HG03439 (cell line): ENCODE results near the gene DRD4.

Experiments used
- ATAC-seq: cut with Tn5 transposase; IDR thresholded peaks from one replicate; pipeline ENCODE4 v1.9.1; 2021; ENCODE audit warnings: mild to moderate bottlenecking, moderate library complexity; ENCODE audit not compliant: unreplicated experiment

DRD4 gene

GRCh38 chr11:636511-637332 is at the start of gene DRD4:
Gene DRD4, plus strand, starts transcription at chr11:637269. Its CDS starts 36 bp downstream, at chr11:637305.
- no peak for ATAC-seq

- ATAC-seq, result no peak
Observed at GRCh38 chr11:587546-587945, 49.5 kb upstream of the DRD4 start.

- ATAC-seq, result no peak
Observed at GRCh38 chr11:587978-588380, 49.1 kb upstream of the DRD4 start.

DNA sequence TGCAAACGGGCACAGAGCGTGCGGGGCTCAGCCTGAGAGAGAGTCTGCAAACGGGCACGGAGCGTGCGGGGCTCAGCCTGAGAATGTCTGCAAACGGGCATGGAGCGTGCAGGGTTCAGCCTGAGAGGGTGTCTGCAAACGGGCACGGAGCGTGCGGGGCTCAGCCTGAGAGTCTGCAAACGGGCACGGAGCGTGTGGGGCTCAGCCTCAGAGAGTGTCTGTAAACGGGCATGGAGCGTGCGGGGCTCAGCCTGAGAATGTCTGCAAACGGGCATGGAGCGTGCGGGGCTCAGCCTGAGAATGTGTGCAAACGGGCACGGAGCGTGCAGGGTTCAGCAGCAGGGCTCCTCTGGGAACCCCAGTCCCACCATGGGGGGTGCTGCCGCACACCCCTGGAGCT is 47.3 kb upstream of the DRD4 start:
- ATAC-seq, result no peak

DNA sequence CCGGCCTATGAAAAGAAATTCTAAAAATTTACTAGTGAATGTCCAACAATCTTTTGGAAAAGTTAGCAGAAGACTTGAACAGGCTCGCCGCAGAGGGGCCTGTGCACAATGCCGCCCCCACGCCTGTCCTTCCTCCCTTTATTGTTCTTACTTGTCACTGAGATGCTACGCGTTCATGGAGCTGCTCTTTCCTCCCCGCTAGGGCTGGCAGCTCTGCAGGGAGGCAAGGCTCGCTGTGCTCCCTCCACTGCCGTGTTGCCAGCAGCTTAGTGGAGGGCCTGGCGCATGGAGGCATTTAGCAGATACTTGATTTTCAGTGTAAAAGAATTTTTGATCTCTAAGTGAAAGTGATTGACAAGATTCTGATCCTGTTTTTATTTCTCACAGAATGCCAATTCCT is 46.1 kb upstream of the DRD4 start:
- no peak for ATAC-seq

- no peak for ATAC-seq
Observed at GRCh38 chr11:592501-592900, 44.6 kb upstream of the DRD4 start.

- no peak for ATAC-seq
Observed at GRCh38 chr11:592918-593317, 44.2 kb upstream of the DRD4 start.

DNA sequence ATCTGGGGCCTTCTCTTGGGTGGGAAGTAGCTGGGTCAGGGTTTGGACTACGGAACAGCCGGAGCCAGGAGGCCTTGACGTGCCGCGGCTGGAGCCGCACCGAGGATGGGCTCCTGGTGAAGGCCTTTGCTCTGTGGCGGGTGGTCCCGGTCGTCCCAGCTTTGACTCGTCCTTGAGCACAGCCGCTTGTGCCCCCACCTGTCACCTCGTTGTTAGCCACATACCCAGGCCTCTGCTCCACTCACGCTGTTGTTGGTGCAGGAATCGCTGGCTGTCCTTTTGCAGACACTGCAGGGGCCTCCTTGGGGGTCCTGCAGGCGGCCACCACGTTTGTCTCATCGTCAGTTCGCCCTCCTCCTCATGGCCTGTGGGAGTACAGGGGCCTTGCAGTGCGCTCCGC is 43.7 kb upstream of the DRD4 start:
- no peak for ATAC-seq

- no peak for ATAC-seq
Observed at GRCh38 chr11:595400-595799, 41.7 kb upstream of the DRD4 start.

GRCh38 chr11:596374-596773 is 40.7 kb upstream of the DRD4 start:
- ATAC-seq, result no peak

- ATAC-seq, result no peak
Observed at GRCh38 chr11:597166-597725, 39.8 kb upstream of the DRD4 start.

GRCh38 chr11:598005-598680 is 38.9 kb upstream of the DRD4 start:
- no peak for ATAC-seq

GRCh38 chr11:601573-602245 is 35.4 kb upstream of the DRD4 start:
- ATAC-seq, result no peak

DNA sequence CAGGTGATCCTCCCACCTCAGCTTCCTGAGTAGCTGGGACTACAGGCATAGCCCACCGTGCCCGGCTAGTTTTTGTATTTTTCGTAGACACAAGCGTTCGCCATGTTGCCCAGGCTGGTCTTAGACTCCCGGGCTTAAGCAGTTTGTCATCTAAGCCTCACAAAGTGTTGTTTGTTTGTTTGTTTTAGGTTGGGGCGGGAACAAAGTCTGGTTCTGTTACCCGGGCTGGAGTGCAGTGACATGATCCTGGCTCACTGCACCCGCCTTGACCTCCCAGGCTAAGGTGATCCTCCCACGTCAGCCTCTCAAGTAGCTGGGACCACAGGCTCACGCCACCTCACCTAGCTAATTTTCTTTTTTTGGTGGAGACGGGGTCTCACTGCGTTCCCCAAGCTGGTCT is 33.9 kb upstream of the DRD4 start:
- ATAC-seq, result no peak

GRCh38 chr11:605286-606129 is 31.6 kb upstream of the DRD4 start:
- ATAC-seq, result no peak

GRCh38 chr11:606245-606644 is 30.8 kb upstream of the DRD4 start:
- no peak for ATAC-seq

GRCh38 chr11:607020-607780 is 29.9 kb upstream of the DRD4 start:
- no peak for ATAC-seq

GRCh38 chr11:607971-608659 is 29.0 kb upstream of the DRD4 start:
- no peak for ATAC-seq

- ATAC-seq, result no peak
Observed at GRCh38 chr11:608791-609251, 28.2 kb upstream of the DRD4 start.
